ENCODE results near the gene CORO2B.

The CORO2B gene

GRCh38 chr15:68776477-68777270 is 197.9 kb downstream of the CORO2B start:
- TF ChIP-seq SPI1 (IDR thresholded peaks at IDR 0.05; ENCODE audit: borderline replicate concordance, low read depth) = no peak
- TF ChIP-seq GABPA (IDR thresholded peaks at IDR 0.05; ENCODE audit: low read depth) = no peak
- no peak for TF ChIP-seq REST (IDR thresholded peaks at IDR 0.05; ENCODE audit: insufficient replicate concordance, low read depth)
- no peak for TF ChIP-seq CTCF (IDR thresholded peaks at IDR 0.05; ENCODE audit: insufficient read depth, low read length)
- no peak for TF ChIP-seq POLR2AphosphoS5 (IDR thresholded peaks at IDR 0.05; ENCODE audit: low read depth)
- no peak overlapping the region; the same call in 1 of the 2 replicates for H3K27ac ChIP-seq (replicated peaks)
- H3K27me3 ChIP-seq (ENCODE audit: insufficient read depth, poor library complexity, severe bottlenecking) = no peaks in the 10 kb centered on the region
- DNase-seq (ENCODE audit: low read depth in 1 of 2, low spot score in 1 of 2) = no peak
- no peak overlapping the region for H3K4me3 ChIP-seq (replicated peaks; ENCODE audit: insufficient read depth, low read length)
